Rectal smooth muscle tissue (tissue), 1 donor: Measurements from ENCODE around the gene MICAL3.

Source experiments
- H3K27ac ChIP-seq: one replicate; pipeline ENCODE4 v1.7.0; 2013; ENCODE audit warnings: low read depth, low read length, inconsistent platforms
- H3K27me3 ChIP-seq: one replicate; pipeline ENCODE4 v1.7.0; 2013; ENCODE audit warnings: low read length; ENCODE audit not compliant: control insufficient read depth, insufficient read depth
- H3K36me3 ChIP-seq: one replicate; pipeline ENCODE4 v1.7.0; 2013; ENCODE audit warnings: low read length; ENCODE audit not compliant: control insufficient read depth, insufficient read depth
- H3K4me1 ChIP-seq: one replicate; pipeline ENCODE4 v1.7.0; 2013; ENCODE audit warnings: low read length; ENCODE audit not compliant: control insufficient read depth, insufficient read depth
- H3K4me3 ChIP-seq: one replicate; pipeline ENCODE4 v1.7.0; 2013; ENCODE audit warnings: low read length
- H3K9ac ChIP-seq: one replicate; pipeline ENCODE4 v1.7.0; 2013; ENCODE audit warnings: low read length

Gene MICAL3

DNA sequence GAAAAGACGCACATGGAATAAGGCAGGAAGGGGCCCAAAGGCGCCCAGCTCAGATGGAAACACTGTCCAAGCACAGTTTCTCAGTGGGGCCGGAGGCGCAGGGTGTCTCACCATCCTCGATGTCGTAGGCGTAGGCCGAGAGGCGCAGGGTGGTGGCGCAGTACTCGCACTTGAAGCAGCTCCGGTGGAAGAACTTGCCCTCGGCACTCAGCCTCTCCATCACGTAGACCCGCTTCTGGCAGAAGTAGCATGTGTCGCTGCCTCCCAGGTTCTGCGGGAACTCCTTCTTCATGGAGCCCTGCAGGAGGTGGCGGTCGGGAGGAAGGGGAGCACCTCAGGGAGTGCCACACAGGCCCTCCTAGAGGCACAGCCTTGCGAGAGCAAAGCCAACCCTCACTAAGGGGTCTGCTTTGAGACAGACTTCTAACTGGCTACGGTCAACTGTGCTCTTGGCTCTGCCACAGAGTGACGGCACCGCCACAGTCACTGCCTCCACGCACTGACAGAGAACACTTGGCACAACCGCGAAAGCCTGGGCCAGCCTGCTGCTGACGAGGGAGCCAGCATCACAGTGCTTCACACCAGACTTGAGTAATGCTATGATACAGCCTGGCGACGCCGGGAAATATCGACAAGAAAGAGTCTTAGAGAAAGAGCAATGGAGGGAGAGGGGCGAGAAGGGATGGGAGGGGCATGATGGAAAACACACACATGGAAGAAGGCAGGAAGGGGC, 152.5 kb downstream of the MICAL3 start:
- no peak overlapping the region for H3K4me3 ChIP-seq
- H3K4me1 ChIP-seq = peaks cover 21% of the 10 kb centered on the region
- no peak overlapping the region for H3K27ac ChIP-seq
- no peaks in the 10 kb centered on the region for H3K27me3 ChIP-seq
- H3K9ac ChIP-seq = no peak overlapping the region
- peaks cover 32% of the 10 kb centered on the region for H3K36me3 ChIP-seq

DNA sequence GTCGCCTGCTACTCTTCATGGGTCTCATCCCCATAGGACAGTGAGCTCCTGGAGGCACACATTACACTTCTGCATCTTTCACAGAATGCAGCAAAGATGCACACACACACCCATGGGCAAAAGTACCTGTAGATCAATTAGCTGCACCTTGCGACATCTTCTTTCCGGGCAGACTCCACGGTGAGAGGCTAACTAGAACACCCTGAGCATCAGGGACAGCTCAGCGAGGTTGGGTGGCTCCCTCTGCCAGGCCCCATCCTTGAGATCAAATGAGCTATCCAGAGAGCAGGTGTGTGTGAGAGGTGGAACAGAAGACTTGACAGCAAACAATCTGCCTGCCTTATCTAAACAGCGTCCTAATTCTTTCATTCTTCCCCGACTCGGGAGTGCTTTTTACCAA, 154.0 kb downstream of the MICAL3 start:
- no peaks in the 10 kb centered on the region for H3K27me3 ChIP-seq
- H3K4me1 ChIP-seq = peaks cover 22% of the 10 kb centered on the region
- no peak overlapping the region for H3K4me3 ChIP-seq
- peaks cover 30% of the 10 kb centered on the region for H3K36me3 ChIP-seq
- no peak overlapping the region for H3K9ac ChIP-seq
- peak overlapping the region; percentile 56 for H3K27ac ChIP-seq

DNA sequence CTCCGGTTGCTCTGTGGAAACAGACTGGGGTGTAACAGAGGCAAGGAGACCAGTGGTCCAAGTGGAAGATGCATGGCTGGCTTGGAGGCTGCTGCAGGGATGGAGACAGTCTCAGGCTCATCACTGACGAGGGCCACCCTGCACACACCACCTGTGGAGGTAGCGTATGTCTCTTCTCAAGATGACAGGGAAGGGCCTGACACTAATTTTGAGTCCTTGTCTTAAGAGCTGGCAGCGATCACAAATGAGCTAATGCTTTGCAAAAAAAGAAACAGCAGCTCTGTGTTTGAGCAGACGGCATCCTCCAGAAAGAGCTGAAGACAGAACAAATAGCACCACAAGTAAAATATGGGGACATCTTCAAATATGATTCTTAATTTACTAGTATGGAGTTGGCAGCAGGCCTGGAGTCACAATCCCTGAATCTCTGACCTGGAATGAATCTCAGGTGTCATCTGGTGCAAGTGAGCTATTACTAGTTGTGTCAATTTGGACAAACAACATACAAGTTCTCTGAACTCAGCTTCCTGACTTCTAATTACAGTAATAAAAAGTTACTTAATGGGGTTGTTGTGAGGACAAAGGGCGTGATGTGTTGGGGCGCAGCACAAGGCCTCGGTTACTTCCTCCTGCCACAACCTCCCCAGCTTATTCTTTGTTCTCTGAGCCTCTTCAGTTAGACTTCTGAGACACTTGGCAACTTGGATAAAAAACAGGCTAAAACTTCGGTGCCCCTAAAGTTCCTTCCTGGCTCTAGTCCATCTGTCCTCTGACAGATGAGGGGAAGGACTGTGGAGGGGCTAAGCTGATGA, 154.9 kb downstream of the MICAL3 start:
- no peak overlapping the region for H3K4me3 ChIP-seq
- H3K27me3 ChIP-seq = no peaks in the 10 kb centered on the region
- H3K27ac ChIP-seq = peak overlapping the region; percentile 56
- peaks cover 22% of the 10 kb centered on the region for H3K4me1 ChIP-seq
- peaks cover 33% of the 10 kb centered on the region for H3K36me3 ChIP-seq
- peak overlapping the region; percentile 33 for H3K9ac ChIP-seq

DNA sequence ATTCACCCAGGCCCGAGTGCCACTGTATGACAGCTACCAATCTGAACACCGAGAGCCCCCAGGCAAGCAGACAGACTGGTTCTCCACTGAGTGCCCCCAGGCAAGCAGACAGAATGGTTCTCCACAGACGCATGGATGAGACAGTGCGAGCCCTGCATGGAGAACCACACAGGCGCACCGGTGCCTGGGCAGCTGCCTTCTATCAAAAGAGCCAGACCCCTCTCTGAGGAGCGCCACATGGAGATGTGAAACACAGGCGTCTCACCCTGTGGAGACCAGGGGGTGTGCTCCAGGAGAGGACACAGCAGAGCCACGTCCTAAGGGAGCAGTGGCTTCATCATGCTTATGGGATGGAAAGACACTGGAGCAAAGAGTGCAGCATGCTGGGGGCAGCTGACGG, 155.6 kb downstream of the MICAL3 start:
- Histone ChIP-seq H3K27me3 (no peaks in the 10 kb centered on the region), H3K27ac (peak overlapping the region; percentile 56), H3K9ac (no peak overlapping the region), H3K36me3 (peaks cover 33% of the 10 kb centered on the region), H3K4me3 (no peak overlapping the region), H3K4me1 (peaks cover 22% of the 10 kb centered on the region)

DNA sequence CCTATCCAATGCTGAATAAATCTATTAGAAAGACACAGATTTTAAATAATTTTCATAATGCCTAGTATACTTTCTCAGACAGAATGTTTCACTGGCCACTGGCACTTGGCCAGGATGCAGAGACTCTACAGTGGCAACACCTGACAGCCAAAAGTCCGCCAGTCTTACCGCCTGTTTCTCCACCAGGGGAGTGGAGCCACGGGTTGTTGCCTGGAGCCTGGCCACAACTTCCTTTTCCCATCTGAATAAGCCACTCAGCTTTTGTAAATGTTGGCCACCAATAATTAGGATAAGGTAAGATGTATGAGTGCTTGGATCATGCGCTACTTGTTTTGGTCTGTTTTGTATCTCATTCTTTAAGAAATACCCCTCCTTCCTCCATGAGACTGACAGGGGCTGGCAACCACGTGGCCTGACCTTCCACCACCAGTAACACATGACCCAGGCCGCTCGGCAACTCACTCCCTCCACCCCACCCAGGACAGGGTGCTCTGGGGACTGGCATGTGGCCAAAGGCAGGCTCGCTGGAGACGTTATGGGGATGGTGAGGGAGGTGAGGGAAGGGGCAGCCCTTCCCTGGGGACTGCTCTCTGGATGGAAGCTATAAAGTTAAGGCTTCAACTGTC, 157.1 kb downstream of the MICAL3 start:
- Histone ChIP-seq H3K27me3 (no peaks in the 10 kb centered on the region), H3K4me3 (no peak overlapping the region), H3K9ac (no peak overlapping the region), H3K4me1 (peaks cover 22% of the 10 kb centered on the region), H3K36me3 (peaks cover 37% of the 10 kb centered on the region), H3K27ac (peak overlapping the region; percentile 40)

DNA sequence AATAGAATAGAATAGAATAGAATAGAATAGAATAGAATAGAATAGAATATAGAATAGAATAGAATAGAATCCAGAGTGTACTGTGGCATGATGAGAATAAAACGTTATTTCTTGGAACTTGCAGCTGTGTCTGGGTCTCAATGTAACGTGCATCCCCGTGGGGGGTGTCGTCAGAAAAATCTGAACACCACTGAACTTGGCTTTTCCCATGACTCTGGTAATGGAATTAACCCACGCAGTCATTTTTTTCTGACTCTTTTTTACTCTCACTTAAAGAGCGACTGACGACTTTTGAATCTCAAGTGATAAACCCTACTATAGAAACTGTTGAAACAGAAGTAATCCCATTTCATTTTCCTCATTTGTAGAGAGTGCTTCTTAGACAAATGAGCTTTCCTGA, 157.7 kb downstream of the MICAL3 start:
- Histone ChIP-seq H3K27me3 (no peaks in the 10 kb centered on the region), H3K36me3 (peaks cover 32% of the 10 kb centered on the region), H3K4me1 (peaks cover 22% of the 10 kb centered on the region), H3K27ac (no peak overlapping the region), H3K4me3 (no peak overlapping the region), H3K9ac (no peak overlapping the region)

DNA sequence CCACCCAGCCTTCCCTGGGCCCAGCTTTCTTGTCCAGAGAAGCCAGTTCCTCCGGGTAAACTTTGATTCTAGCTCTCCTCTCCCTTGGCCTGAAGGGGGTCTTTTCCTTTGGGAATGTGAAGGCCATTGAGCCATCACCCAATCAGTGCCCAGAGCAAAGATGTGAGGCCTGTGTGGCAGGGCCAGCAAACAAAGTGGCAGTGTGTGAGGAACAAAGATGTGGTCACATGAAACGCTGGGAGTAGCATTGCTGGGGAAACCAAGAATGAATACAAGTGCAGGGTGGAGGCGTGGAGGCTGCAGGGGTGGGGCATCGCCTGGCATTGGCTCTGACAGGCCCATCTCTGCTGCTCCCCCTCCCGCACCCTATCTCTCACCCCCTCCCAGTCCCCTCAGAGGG, 158.2 kb downstream of the MICAL3 start:
- H3K27me3 ChIP-seq = no peaks in the 10 kb centered on the region
- no peak overlapping the region for H3K27ac ChIP-seq
- H3K4me1 ChIP-seq = peaks cover 22% of the 10 kb centered on the region
- no peak overlapping the region for H3K4me3 ChIP-seq
- H3K9ac ChIP-seq = no peak overlapping the region
- H3K36me3 ChIP-seq = peaks cover 28% of the 10 kb centered on the region

DNA sequence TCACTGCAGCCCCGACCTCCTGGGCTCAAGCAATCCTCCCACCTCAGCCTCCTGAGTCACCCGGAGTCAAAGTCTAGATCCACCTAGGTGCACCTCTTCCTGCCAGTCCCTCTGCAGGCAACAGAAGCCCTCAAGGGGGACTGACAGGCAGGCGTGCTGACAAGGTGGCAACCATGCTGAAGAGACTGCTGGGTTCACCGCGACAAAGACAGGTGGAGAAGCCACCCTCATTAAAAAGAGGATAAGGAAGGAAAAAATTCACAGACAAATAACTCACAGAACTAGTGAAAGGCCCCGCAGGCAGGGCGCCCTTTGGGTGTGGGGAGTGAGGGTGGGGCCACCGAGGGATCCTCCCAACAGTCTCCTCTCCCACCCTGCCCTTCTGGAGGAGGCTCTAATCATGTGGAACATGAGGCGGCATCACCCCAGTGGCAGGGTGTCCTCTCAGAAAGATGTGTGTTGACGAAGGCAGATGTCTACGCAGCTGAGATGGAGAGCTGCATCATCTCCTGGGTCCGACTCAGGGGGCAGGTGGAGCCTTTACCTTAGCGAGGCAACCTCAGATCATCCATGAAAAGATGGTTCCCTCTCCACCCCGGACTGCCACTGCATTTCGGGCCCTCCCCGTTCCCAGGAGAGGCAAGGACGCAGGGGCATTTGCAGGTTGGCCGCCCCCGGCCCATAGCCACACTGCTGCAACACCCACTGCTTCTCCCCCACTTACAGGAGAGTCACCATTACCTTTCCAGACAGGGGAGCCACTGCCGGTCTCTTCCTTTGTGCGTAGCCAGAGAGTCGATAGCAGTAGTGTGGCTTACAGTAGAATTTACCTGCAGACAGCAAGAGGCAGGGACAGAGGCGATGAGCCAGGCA, 158.9 kb downstream of the MICAL3 start:
- Histone ChIP-seq H3K27ac (peak overlapping the region; percentile 45), H3K4me1 (peaks cover 22% of the 10 kb centered on the region), H3K9ac (no peak overlapping the region), H3K4me3 (no peak overlapping the region), H3K27me3 (no peaks in the 10 kb centered on the region), H3K36me3 (peaks cover 26% of the 10 kb centered on the region)

DNA sequence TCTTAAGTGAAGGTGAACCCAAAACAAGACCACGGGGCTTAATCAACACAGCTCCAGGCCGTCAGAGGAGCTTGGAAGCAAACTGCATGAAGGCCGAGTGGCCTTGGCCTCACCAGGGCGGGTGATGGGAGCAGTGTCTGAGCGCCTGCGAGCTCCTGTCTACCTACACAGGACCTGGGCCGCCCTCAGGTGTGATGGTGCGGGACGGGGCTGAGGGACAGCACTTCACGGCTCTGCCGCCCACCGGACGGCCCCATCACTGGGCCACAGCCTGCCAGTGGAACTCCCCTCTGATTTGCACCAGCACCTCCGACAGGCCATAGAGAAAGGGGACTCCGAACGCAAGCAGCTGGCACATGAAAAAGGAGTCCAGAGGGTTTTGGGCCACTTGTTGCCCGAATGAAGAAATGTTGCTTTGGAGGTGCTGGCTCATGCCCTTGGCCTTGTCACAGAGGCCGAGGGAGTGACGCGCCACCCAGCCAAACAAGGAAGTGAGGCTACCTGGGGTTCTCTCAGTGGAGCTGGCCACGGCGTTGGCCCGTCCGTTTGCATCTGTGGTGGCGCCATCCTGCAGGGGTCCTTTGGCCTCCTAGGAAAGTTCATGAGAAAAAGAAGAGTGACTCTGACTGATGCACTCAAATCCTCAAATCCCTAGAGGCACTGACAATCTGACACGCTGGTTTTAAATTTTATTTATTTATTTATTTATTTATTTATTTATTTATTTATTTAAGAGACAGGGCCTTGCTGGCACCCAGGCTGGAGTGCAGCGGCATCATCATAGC, 159.8 kb downstream of the MICAL3 start:
- no peak overlapping the region for H3K27ac ChIP-seq
- H3K9ac ChIP-seq = no peak overlapping the region
- no peaks in the 10 kb centered on the region for H3K27me3 ChIP-seq
- peaks cover 18% of the 10 kb centered on the region for H3K4me1 ChIP-seq
- H3K4me3 ChIP-seq = no peak overlapping the region
- peaks cover 21% of the 10 kb centered on the region for H3K36me3 ChIP-seq

DNA sequence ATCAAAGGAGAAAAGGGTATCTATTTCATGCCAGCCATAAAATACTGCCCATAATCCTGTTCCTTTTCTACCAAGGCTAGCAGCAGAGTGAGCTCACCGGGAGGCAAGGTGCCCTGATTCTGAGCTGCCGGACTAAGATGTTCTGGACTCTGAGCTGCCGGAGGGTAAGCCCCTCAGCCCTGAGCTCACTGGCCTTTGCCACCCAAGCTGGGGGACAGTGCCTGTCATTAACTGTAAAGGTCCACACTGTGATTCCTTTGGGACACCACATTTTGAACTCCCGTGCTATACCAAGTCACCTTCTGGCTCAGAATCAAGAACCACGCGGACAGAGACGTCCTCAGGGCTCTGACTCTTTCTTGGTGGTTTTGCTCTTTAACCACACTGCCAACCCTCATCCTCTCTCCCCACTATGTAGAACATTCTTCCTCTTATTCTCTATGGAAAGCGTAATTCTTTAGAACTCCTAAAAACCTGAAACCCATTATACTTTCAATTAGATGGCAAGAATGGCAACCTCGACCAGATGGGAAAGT, 161.6 kb downstream of the MICAL3 start:
- H3K36me3 ChIP-seq = peaks cover 21% of the 10 kb centered on the region
- H3K9ac ChIP-seq = no peak overlapping the region
- H3K4me3 ChIP-seq = no peak overlapping the region
- H3K27ac ChIP-seq = no peak overlapping the region
- peaks cover 21% of the 10 kb centered on the region for H3K4me1 ChIP-seq
- no peaks in the 10 kb centered on the region for H3K27me3 ChIP-seq

DNA sequence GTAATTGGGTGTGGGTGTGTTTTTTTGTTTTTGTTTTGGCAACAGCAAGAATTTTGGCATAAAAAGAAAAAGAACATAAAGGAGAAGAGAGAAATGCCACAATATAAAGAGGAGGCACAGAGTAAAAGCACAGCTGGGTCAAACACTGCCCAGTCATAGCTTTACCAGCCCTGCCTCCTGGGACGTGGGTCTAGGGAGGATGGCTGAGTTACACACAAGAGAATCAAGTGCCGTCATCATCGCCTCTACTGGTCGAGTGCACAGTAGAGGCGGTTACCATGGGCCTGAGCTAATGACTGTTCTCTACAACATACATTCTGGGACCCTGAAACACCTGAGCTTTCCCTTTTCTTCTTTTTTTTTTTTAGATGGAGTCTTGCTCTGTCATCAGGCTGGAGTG, 162.5 kb downstream of the MICAL3 start:
- Histone ChIP-seq H3K27ac (no peak overlapping the region), H3K36me3 (peaks cover 21% of the 10 kb centered on the region)

More for the DNA sequence above, 162.5 kb downstream of the MICAL3 start:
- Histone ChIP-seq H3K4me1 (peaks cover 13% of the 10 kb centered on the region), H3K27me3 (no peaks in the 10 kb centered on the region), H3K9ac (no peak overlapping the region), H3K4me3 (no peak overlapping the region)
